Ovary (tissue), 3 donors: ENCODE results near the gene P2RX6.

ENCODE experiments used
- CTCF ChIP-seq, 3 donors: fragments of 450-650 bp in 2 of 3; fragments of 200-600 bp in 1 of 3; IDR thresholded peaks; one replicate each; pipeline versions ENCODE4 v1.5.1 to v1.8.0; 2016 to 2022; ENCODE audit warnings: antibody characterized with exemption in 3 of 3, mild to moderate bottlenecking in 1 of 3
- EP300 ChIP-seq: sonication (generic); formaldehyde crosslinking; IDR thresholded peaks from one replicate; pipeline ENCODE4 v1.6.1; 2017; ENCODE audit warnings: antibody characterized with exemption
- POLR2A ChIP-seq: fragments of 450-650 bp; IDR thresholded peaks from one replicate; pipeline ENCODE4 v1.6.1; 2017; ENCODE audit warnings: antibody characterized with exemption, mild to moderate bottlenecking, moderate library complexity
- donor health status: DM: no; HTN: no; CAD: no.

GRCh38 chr22:20993304-20994127, 21.4 kb upstream of the P2RX6 start:
- TF ChIP-seq CTCF (IDR thresholded peaks at IDR 0.05), result no peak
- no peak for TF ChIP-seq POLR2A
- no peak for TF ChIP-seq EP300
